ENCODE measurements around the gene CAP2.
"Not testable (repeated sequence)": the region's sequence is repeated elsewhere in the genome, so short reads cannot be mapped to it uniquely, and the experiment has no call there.

CAP2 gene

DNA sequence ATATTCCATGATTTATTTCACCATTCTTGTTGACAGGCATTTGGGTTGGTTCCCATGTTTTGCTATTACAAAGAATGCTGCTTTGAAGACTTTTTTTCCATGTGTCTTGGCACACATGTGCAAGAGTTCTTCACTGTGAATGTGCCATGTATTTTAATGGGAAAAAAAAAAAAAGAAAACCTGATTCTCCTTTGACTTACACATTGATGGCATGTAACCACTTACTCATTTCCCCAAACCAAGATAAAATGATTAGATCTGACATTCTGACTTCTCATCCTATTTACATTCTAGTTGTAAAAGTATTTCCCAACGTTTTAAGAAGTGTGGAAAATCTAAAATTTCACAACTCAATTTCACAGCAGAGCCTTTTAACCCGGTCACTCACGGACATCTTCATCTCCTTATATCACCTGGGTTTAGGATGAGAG lies 4.4 kb downstream of the CAP2 start:
- DNase-seq (ENCODE audit: low read depth), result no peak

- not testable (repeated sequence) for DNase-seq (ENCODE audit: low read depth)
Measured at GRCh38 chr6:17405181-17405943, 12.0 kb downstream of the CAP2 start.

DNA sequence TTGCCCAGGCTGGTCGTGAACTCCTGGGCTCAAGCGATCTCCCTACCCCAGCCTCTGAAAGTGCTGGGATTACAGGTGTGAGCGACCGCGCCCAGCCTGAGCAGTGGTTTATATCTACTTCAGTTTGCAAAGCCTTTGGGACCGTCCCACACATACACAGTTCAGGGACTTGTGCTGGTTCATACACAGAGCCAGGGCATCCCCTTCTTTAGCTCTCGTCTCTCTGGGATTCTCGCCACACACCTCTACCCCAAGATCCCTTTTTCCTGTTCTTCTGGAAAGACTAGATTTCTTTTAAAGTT lies 12.5 kb downstream of the CAP2 start:
- no peak for DNase-seq (ENCODE audit: low read depth)

GRCh38 chr6:17408081-17408480 lies 14.7 kb downstream of the CAP2 start:
- DNase-seq (ENCODE audit: low read depth), result no peak

- DNase-seq (ENCODE audit: low read depth), result no peak
Measured at GRCh38 chr6:17410281-17410680, 16.9 kb downstream of the CAP2 start.

GRCh38 chr6:17413313-17413750 lies 19.9 kb downstream of the CAP2 start:
- DNase-seq (ENCODE audit: low read depth), result no peak

DNA sequence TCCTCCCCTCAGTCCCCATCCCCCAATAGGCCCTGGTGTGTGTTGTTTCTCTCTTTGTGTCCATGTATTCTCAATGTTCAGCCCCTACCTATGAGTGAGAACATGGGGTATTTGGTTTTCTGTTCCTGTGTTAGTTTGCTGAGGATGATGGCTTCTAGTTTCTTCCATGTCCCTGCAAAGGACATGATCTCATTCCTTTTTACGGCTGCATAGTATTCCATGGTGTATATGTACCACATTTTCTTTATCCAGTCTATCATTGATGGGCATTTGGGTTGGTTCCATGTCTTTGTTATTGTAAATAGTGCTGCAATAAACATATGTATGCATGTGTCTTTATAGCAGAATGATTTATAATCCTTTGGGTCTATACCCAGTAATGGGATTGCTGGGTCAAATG lies 21.0 kb downstream of the CAP2 start:
- DNase-seq (ENCODE audit: low read depth), result not testable (repeated sequence)

DNA sequence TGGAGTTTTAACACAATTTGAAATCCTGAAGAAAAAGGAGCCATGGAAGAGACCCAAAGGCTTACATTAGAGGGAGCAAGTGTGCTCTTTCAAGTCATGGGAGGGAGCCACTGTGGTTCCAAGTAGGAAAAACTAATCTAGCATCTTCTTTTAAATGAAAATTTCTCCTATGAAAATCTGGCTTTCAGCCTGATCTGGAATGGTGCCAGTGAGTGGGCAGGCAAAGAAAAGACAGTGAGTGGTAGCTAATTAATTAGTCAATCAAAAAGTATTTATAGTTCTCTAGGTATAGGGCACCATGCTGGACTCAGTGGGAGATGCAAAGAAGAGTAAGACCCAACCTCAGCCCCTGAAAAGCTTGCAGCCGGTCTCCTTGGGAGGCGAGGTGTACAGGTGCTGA lies 21.9 kb downstream of the CAP2 start:
- DNase-seq (ENCODE audit: low read depth), result no peak

GRCh38 chr6:17416806-17417205 lies 23.4 kb downstream of the CAP2 start:
- DNase-seq (ENCODE audit: low read depth), result no peak

DNA sequence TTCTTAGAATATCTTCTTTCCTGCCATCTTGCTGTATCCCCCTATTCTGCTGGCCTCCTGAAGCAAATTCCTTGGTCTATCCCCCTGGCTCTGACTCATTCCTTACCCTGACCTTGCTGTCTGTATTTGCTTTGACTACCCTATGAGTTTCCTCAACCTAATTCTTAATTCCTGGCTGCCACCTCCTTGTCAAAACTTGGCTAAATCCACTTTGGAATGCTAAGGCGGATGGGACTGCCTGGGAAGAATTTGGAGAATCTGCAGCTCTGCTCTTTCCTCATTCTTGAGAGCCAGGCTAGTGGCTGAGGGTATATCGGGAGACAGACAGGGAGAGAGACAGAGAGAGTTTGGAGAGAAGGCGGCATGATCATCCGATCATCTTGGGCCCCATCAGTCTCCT lies 24.4 kb downstream of the CAP2 start:
- no peak for DNase-seq (ENCODE audit: low read depth)

- DNase-seq (ENCODE audit: low read depth), result no peak
Measured at GRCh38 chr6:17418281-17419188, 25.1 kb downstream of the CAP2 start.

- DNase-seq (ENCODE audit: low read depth), result no peak
Measured at GRCh38 chr6:17419189-17419575, 25.8 kb downstream of the CAP2 start.

- no peak for DNase-seq (ENCODE audit: low read depth)
Measured at GRCh38 chr6:17420368-17420767, 27.0 kb downstream of the CAP2 start.

DNA sequence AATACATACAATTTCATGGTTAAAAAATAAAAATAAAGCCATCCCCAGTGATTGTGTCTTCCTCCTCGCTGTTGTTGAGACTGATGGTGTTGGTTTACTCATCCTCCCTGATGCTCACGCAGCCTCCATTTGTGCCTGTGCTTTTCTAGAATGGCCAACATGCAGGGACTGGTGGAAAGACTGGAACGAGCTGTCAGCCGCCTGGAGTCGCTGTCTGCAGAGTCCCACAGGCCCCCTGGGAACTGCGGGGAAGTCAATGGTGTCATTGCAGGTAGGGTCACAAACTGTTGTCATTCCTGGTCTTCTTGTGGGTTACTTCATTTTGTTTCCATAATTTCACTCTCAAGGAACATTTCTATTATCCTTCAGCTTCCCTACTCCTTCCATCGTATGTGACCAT lies 28.0 kb downstream of the CAP2 start:
- DNase-seq (ENCODE audit: low read depth), result no peak

DNA sequence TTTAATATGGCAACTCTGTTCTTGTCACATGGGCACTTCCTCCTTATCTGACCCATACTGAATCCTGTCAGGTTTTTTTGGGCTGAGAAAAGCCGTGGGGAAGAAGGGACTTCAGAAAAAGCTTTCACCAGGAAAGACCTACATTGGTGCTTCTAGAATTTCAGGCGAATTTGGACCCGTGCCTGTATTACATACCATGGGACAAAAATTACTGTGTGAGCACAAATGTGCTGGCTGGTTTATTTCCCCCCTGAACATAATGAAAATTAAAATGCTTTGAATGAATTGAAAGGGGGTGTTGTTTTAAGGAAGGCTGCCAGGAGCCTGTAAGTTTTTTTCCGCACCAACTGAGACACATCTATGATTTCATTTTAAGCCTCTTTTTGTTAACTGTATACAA lies 29.6 kb downstream of the CAP2 start:
- DNase-seq (ENCODE audit: low read depth), result no peak

DNA sequence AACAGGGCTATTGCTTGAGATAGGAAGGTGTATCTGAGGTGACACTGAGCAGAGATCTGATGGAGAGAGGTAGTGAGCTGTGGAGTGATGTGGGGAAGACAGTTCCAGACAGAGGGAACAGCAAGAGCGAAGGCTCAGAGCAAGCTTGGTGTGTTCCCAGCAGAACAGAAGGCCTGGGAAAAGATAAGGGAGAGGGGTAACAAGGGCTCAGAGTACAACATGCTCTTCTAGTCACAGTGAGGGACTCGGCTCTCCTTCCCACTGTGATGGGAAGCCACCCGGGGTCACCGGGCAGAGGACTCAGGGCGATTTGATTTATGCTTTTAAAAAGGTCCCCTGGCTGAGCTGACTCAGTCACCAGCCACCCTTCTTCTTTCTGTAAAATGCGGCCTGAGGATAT lies 33.7 kb downstream of the CAP2 start:
- no peak for DNase-seq (ENCODE audit: low read depth)

DNA sequence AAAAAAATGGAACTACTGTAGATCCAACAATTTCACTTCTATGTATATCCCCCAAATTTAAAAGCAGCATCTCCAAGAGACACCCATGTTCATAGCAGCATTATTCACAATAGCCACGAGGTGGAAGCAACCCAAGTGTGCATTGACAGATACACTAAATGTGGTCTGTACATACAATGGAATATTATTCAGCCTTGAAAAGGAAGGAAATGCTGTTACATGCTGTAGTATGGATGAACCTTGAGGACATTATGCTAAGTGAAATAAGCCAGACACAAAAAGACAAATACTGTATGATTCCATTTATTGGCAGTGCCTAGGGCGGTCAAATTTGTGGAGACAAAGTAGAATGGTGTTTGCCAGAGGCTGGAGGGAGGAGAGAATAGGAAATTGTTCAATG lies 34.2 kb downstream of the CAP2 start:
- DNase-seq (ENCODE audit: low read depth), result no peak

GRCh38 chr6:17428595-17429120 lies 35.3 kb downstream of the CAP2 start:
- not testable (repeated sequence) for DNase-seq (ENCODE audit: low read depth)

GRCh38 chr6:17429383-17430061 lies 36.1 kb downstream of the CAP2 start:
- no peak for DNase-seq (ENCODE audit: low read depth)

GRCh38 chr6:17431581-17431980 lies 38.2 kb downstream of the CAP2 start:
- DNase-seq (ENCODE audit: low read depth), result no peak

DNA sequence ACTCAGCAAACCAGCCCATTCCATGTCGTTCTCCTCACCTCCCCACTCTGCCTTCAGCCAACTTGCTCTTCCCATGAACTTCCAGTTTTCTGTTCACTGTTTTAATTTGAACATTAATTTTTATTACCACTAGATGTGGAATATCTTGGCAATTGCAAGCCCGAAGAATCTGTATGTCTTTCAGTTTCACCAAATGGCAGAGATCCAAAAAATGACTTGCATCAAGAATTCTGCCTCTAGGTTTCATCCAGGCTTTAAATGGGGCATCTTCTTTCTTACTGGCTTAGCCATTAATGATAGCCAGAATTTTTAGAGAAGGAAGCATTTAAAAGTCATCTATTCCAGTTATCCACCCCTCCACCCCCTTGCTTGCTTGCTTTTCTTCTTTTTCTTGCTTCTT lies 39.0 kb downstream of the CAP2 start:
- DNase-seq (ENCODE audit: low read depth), result no peak

GRCh38 chr6:17439243-17439993 lies 46.0 kb downstream of the CAP2 start:
- no peak for DNase-seq (ENCODE audit: low read depth)
